T-helper 1 cell treated with Interleukin-12 subunit alpha and Interleukin-12 subunit beta and Interleukin-4 antibody, amounts not matched to agents 30 μg/mL and 1 μg/mL, for 36 hours (primary cell): ENCODE results near the gene DBP.

Experiments
- H3K27ac Mint-ChIP-seq: one replicate; pipeline ENCODE4 v1.8.0; 2021; ENCODE audit warnings: mild to moderate bottlenecking, mixed read lengths
- H3K27me3 Mint-ChIP-seq: one replicate; pipeline ENCODE4 v1.8.0; 2021; ENCODE audit warnings: low read depth, mixed read lengths
- H3K36me3 Mint-ChIP-seq: one replicate; pipeline ENCODE4 v1.8.0; 2021; ENCODE audit warnings: low read depth, mixed read lengths
- H3K4me1 Mint-ChIP-seq: one replicate; pipeline ENCODE4 v1.8.0; 2021; ENCODE audit warnings: low read depth, mixed read lengths
- H3K4me3 Mint-ChIP-seq: one replicate; pipeline ENCODE4 v1.8.0; 2021; ENCODE audit warnings: mild to moderate bottlenecking, moderate library complexity, mixed read lengths
- H3K9me3 Mint-ChIP-seq: one replicate; pipeline ENCODE4 v1.8.0; 2021; ENCODE audit warnings: mixed read lengths

The DBP gene

DNA sequence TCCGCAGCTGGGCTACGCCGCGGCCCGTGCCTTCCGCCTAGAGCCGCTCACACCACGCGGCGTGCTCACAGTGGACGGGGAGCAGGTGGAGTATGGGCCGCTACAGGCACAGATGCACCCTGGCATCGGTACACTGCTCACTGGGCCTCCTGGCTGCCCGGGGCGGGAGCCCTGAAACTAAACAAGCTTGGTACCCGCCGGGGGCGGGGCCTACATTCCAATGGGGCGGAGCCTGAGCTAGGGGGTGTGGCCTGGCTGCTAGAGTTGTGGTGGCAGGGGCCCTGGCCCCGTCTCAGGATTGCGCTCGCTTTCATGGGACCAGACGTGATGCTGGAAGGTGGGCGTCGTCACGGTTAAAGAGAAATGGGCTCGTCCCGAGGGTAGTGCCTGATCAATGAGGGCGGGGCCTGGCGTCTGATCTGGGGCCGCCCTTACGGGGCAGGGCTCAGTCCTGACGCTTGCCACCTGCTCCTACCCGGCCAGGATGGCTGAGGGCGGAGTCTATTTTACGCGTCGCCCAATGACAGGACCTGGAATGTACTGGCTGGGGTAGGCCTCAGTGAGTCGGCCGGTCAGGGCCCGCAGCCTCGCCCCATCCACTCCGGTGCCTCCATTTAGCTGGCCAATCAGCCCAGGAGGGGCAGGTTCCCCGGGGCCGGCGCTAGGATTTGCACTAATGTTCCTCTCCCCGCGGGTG is 7.4 kb downstream of the DBP start:
- Mint-ChIP-seq H3K27me3 (no peaks in the 10 kb centered on the region), H3K9me3 (no peaks in the 10 kb centered on the region), H3K4me3 (no peak overlapping the region), H3K36me3 (peaks cover 12% of the 10 kb centered on the region), H3K4me1 (peaks cover 18% of the 10 kb centered on the region), H3K27ac (no peak overlapping the region)

DNA sequence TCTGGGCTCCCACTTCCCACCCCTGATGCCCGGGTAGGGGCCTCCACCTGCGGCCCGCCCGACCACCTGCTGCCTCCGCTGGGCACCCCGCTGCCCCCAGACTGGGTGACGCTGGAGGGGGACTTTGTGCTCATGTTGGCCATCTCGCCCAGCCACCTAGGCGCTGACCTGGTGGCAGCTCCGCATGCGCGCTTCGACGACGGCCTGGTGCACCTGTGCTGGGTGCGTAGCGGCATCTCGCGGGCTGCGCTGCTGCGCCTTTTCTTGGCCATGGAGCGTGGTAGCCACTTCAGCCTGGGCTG is 7.9 kb downstream of the DBP start:
- H3K36me3 Mint-ChIP-seq = peaks cover 12% of the 10 kb centered on the region
- H3K27ac Mint-ChIP-seq = no peak overlapping the region
- peaks cover 17% of the 10 kb centered on the region for H3K4me1 Mint-ChIP-seq
- H3K4me3 Mint-ChIP-seq = no peak overlapping the region
- no peaks in the 10 kb centered on the region for H3K27me3 Mint-ChIP-seq
- H3K9me3 Mint-ChIP-seq = no peaks in the 10 kb centered on the region

DNA sequence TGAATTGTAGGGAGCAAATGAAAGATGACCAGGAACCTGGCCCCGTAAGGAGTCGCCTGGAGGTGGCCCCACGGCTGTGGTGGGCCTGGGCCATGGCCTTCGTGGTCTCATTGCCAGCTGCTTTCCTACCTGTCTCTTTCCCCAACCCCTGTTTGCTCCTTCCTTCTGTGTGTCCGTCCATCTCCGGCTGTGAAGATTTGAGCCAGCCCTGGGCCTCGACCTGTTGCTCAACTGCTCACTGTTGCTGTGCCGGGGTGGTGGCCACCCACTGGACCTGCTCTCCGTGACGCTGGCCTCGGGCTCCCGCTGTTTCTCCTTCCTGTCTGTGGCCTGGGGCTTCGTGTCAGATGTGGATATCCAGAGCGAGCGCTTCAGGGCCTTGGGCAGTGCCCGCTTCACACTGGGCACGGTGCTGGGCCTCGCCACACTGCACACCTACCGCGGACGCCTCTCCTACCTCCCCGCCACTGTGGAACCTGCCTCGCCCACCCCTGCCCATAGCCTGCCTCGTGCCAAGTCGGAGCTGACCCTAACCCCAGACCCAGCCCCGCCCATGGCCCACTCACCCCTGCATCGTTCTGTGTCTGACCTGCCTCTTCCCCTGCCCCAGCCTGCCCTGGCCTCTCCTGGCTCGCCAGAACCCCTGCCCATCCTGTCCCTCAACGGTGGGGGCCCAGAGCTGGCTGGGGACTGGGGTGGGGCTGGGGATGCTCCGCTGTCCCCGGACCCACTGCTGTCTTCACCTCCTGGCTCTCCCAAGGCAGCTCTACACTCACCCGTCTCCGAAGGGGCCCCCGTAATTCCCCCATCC is 8.5 kb downstream of the DBP start:
- Mint-ChIP-seq H3K9me3 (no peaks in the 10 kb centered on the region), H3K4me1 (peaks cover 17% of the 10 kb centered on the region), H3K27me3 (no peaks in the 10 kb centered on the region), H3K27ac (no peak overlapping the region), H3K4me3 (no peak overlapping the region), H3K36me3 (peaks cover 15% of the 10 kb centered on the region)

DNA sequence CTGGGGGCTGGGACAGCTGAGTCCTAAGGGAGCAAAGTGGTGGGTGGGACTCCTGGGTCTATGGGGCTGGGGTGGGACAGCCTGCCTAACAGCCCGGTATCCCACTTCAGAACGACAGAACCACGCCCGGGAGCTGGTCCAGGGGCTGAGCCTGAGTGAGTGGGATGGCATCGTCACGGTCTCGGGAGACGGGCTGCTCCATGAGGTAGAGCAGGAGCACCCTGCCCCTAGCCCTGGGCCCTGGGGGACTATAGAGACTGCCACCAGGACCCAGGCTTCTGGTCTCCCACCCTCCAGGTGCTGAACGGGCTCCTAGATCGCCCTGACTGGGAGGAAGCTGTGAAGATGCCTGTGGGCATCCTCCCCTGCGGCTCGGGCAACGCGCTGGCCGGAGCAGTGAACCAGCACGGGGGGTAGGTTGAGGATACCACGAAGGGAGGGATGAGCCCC is 9.3 kb downstream of the DBP start:
- H3K27me3 Mint-ChIP-seq = no peaks in the 10 kb centered on the region
- H3K27ac Mint-ChIP-seq = no peak overlapping the region
- H3K4me1 Mint-ChIP-seq = peaks cover 22% of the 10 kb centered on the region

DNA sequence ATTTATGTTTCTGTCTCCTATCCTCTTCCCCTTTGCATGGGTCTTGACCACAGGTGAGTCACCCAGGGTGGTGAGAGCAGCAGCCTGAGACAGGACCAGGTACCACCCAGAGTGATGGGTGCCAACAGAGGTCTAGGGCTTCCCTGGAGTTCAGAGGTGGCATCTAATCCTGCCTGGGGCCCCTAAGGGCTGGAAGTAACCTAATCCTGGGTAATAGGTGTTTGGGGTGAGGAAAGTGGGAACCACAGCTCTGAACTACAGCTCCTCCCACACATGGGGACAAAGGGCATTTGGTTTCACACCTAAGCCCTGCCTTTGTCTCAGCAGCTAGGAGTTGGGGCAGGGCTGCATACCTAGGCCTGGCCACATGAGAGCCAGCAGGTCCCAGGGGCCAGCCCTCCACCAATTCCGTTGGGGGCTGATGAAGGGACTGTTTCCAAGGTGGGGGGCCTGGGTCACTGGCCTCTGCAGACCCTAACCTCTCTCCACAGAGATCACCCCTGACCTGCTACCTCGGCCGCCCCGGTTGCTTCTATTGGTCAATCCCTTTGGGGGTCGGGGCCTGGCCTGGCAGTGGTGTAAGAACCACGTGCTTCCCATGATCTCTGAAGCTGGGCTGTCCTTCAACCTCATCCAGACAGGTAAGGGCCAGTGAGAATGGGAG is 9.8 kb downstream of the DBP start:
- Mint-ChIP-seq H3K27me3 (no peaks in the 10 kb centered on the region), H3K9me3 (no peaks in the 10 kb centered on the region), H3K36me3 (peaks cover 22% of the 10 kb centered on the region), H3K4me1 (peaks cover 24% of the 10 kb centered on the region), H3K27ac (no peak overlapping the region), H3K4me3 (no peak overlapping the region)

More for the DNA sequence above, 9.3 kb downstream of the DBP start:
- Mint-ChIP-seq H3K36me3 (peaks cover 20% of the 10 kb centered on the region), H3K4me3 (no peak overlapping the region), H3K9me3 (no peaks in the 10 kb centered on the region)

DNA sequence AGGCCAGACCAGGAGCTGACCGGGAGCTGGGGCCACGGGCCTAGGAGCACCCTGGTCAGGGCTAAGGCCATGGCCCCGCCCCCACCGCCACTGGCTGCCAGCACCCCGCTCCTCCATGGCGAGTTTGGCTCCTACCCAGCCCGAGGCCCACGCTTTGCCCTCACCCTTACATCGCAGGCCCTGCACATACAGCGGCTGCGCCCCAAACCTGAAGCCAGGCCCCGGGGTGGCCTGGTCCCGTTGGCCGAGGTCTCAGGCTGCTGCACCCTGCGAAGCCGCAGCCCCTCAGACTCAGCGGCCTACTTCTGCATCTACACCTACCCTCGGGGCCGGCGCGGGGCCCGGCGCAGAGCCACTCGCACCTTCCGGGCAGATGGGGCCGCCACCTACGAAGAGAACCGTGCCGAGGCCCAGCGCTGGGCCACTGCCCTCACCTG is 11.3 kb downstream of the DBP start:
- H3K27me3 Mint-ChIP-seq = no peaks in the 10 kb centered on the region
- no peaks in the 10 kb centered on the region for H3K9me3 Mint-ChIP-seq
- H3K4me3 Mint-ChIP-seq = no peak overlapping the region
- H3K36me3 Mint-ChIP-seq = peaks cover 29% of the 10 kb centered on the region
- no peak overlapping the region for H3K27ac Mint-ChIP-seq
- peaks cover 31% of the 10 kb centered on the region for H3K4me1 Mint-ChIP-seq

DNA sequence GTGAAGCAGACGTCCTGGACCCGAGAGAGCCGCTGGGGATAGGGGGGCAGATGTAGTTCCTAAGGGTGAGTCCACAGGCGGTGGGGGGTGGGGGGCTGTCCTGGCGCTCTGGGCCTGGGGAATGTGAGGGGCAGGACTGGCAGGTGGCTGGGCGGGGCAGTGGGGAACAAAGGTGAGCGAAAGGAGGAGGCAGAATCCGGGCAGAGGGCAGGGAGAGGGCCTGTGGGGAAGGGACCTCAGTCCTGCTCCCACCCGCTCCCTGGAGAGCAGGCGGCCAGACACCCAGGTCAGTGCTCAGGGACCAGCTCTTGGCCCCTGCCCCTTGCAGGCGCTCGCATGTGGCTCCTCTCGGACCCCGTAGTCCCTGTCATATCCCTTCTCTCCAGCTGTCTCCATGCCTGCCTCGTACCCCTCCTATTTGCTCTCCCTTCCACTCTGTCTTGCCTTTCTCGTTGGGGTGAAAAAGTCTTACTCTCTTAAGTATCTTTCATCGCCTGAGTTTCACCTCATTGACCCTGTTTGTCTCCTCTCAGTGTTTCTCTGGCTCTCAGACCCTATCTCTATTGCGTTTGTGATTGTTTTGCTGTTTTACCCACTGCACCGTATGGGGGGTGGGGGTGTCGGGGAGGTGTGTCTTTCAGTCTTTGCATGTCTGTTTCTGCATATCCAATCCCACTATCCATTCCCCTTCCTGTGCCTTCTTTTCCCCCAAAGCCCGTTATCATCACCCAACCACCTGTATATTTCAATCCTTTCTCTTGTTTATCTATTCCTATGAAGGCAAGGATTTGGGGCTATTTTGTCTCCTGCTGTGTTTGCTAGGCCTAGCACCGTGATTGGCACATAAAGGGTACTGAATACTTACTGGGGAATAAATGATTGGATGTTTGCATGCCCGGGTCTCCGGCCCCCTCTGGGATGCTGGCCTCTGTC is 12.1 kb downstream of the DBP start:
- Mint-ChIP-seq H3K4me1 (peaks cover 31% of the 10 kb centered on the region), H3K36me3 (peaks cover 28% of the 10 kb centered on the region)

DNA sequence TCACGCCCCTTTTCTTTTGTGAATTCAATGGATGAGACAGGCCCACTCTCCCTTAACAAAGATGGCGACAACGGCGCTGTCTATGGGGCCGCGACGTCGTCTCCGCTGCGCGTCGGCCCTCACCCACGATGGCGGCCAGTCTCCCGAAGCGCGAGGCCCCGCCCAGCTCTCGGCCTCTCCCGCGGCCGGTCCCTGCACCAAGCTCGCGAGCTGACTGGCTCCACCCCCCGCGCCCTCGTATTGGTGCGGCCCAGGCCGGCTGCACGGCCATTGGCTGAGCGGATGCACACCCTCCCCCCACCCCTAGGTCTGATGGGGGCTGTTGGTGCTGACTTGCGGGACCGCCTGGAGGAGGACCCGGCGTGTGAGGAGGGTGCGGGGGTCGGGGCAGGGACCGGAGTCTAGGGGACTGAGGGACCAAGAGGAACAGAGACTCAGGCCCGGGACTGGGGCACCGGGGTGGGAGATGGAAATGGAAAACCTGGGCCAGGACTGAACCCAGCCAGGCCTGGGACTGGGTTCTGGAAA is 13.0 kb downstream of the DBP start:
- H3K4me1 Mint-ChIP-seq = peaks cover 37% of the 10 kb centered on the region
- H3K9me3 Mint-ChIP-seq = no peaks in the 10 kb centered on the region
- H3K27me3 Mint-ChIP-seq = no peaks in the 10 kb centered on the region
- H3K27ac Mint-ChIP-seq = peak overlapping the region; percentile 97
- H3K4me3 Mint-ChIP-seq = peak overlapping the region; percentile 85
- H3K36me3 Mint-ChIP-seq = peaks cover 29% of the 10 kb centered on the region

More for the DNA sequence above, 12.1 kb downstream of the DBP start:
- no peaks in the 10 kb centered on the region for H3K9me3 Mint-ChIP-seq
- no peaks in the 10 kb centered on the region for H3K27me3 Mint-ChIP-seq
- H3K27ac Mint-ChIP-seq = peak overlapping the region; percentile 52
- H3K4me3 Mint-ChIP-seq = peak overlapping the region; percentile 85

DNA sequence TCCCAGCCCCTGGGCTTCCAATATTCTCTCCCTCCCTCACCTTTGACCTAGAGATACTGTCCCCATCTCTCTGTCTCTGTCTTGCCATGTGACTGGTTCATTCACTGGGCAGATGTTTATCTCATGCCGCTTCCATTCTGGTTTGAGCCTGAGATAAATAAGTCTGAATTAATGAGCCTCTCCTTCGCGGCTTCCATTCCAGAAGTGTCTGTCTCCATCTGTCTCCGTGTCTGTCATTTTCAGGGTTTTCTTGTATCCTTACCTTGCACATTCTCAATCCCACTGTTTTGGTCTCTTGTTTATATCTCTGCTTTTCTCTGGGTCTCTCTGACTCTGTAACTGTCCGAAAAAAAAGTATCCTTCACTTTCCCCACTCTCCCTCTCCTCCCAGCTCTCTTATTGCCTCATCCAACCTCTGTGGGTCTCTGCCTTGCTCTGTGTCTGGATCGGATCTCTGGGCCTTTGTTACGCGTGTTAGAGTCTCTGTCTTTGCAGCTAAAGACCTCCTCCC is 13.6 kb downstream of the DBP start:
- peaks cover 29% of the 10 kb centered on the region for H3K36me3 Mint-ChIP-seq
- H3K27ac Mint-ChIP-seq = peak overlapping the region; percentile 97
- no peaks in the 10 kb centered on the region for H3K9me3 Mint-ChIP-seq
- peak overlapping the region; percentile 85 for H3K4me3 Mint-ChIP-seq
- H3K4me1 Mint-ChIP-seq = peaks cover 37% of the 10 kb centered on the region
- H3K27me3 Mint-ChIP-seq = no peaks in the 10 kb centered on the region

DNA sequence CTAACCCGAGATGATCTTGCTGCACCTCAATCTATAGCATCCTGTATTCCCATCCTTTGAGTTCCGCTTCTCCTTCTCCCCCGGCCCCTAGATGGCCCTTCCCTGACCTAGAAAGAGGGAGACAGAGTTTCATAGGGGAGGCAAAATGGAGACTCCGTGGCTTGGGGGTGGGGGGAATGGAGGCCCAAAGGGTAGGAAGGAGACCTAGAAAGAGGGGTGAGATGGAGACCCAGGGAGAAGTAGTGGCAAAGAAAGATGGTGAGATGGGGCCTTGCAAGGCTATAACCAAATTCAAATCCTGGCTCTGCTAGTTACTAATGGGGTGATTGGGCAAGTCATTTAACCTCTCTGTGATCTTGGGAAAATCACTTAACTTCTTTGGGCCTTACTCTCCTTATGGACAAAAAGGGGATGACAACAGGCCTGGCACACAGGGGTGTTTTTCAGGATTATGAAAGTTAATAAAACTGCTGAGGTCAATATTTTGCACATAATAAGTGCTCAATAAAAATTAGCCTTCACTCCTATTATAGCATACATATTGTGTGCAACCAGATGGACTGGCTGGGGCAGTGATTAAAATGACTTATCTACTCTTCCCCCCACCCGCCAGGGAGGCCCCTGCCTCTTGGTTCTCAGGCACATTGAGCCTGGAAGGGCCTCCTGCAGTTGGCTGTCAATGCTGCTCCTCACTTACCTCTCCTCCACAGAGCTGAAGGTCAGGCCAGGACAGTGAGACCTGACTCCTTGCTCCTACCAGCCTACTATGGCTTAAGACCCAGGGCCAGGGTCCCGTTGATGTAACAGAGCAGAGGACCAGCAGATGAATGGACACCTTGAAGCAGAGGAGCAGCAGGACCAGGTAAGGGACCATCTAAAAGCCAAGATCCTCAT is 17.2 kb downstream of the DBP start:
- Mint-ChIP-seq H3K36me3 (peaks cover 48% of the 10 kb centered on the region), H3K4me3 (peak overlapping the region; percentile 98), H3K27ac (peak overlapping the region; percentile 99), H3K4me1 (peaks cover 40% of the 10 kb centered on the region), H3K27me3 (no peaks in the 10 kb centered on the region), H3K9me3 (no peaks in the 10 kb centered on the region)

DNA sequence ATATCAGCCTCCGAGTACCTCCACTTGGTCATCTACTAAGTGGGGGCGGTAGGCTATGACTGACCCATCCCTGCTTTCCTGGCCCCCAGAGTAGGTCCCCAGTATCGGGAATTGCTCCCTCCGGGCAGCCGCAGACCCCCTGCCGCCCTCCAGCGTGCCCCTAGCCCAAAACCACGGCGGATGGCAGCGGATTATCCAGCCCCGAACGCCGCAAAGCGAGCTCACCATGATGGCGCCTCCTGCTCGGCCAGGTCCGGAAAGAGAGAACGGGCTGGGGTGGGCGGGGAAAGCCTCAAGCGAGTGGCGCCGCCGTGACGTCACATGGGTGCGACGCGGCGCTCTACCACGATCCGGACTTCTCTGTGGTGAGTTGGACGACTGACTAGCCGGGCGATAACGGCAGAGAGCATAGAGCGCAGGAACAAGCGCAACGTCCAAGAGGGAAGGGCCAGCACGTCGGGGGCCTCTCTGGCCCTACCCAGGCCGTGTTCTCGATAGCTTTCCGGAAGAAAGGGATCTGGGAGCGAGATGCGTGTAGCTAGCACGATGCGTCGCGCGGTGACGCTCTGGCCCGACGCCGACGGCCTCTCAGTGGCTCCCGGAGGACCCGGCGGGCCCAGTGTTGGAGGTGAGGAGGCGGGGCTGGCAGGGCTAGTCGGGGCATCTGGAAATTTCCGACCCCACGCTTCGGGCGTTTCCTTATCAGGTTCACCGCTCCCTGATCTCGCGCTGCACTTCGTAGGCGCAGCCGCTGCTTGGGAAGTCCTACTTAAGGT is 18.1 kb downstream of the DBP start, which contains the start of the genes RPL18 and SPHK2:
RPL18 (minus strand) TSS at position 263 of the 776 bp plus-strand sequence; CDS start at position 228, 35 bp downstream.
SPHK2 (plus strand) TSS at position 591 of the 776 bp plus-strand sequence. CDS start 1,009 bp downstream, outside the sequence.
- Mint-ChIP-seq H3K4me3 (peak within 1 kb of the TSS; percentile 98), H3K27ac (peak within 1 kb of the TSS; percentile 99), H3K36me3 (peaks cover 48% of the 10 kb centered on the region), H3K9me3 (no peaks in the 10 kb centered on the region), H3K27me3 (no peaks in the 10 kb centered on the region), H3K4me1 (peaks cover 38% of the 10 kb centered on the region)

DNA sequence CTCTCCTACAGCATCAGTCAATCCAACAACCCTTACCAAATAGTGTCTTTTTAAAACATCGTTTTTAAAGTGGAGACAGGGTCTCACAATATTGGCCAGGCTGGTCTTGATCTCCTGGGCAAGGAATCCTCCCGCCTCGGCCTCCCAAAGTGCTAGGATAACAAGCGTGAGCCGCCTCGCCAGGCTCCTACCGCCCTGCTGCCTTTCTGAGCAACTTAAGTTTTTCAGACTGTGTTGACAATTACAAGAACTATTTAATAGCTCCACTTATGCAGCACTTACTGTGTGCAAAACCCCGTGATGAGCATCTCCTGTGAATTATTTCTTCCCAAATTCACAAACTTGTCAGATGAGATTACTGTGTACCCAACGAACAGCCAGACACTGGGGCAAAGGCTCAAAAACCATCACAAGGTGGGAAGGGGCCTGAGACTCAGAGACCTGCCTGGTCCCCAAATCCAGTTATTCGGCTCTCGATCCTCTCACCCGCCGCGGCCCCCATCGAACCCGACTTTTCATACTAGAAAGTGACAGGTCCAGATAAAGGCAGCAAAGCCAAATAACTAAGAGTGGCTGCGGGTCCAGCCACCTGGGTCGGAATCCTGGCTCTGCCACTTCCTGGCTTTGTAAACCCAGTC is 18.8 kb downstream of the DBP start:
- H3K27me3 Mint-ChIP-seq = no peaks in the 10 kb centered on the region
- peaks cover 32% of the 10 kb centered on the region for H3K4me1 Mint-ChIP-seq
- H3K36me3 Mint-ChIP-seq = peaks cover 42% of the 10 kb centered on the region
- H3K4me3 Mint-ChIP-seq = peak overlapping the region; percentile 98
- peak overlapping the region; percentile 99 for H3K27ac Mint-ChIP-seq
- H3K9me3 Mint-ChIP-seq = no peaks in the 10 kb centered on the region
